Stimulated activated CD8-positive, alpha-beta memory T cell treated with anti-CD3 and anti-CD28 coated beads, Interleukin-15, amount 100 ng/mL, for 1 hour (primary cell): Measurements from ENCODE around the gene PHIP.
"Not testable (repeated sequence)": the region's sequence is repeated elsewhere in the genome, so short reads cannot be mapped to it uniquely, and the experiment has no call there.

Source experiments
- DNase-seq: peaks from one replicate; pipeline ENCODE4 v3.0.0-alpha.2; 2020; ENCODE audit warnings: low read depth

Gene PHIP

GRCh38 chr6:79078075-79078969, at the start of gene PHIP:
Gene PHIP (minus strand): TSS chr6:79078254. CDS start chr6:79078068, 186 bp downstream.
- peak; percentile 75 for DNase-seq

GRCh38 chr6:79127660-79128059, 49.6 kb upstream of the PHIP start:
- no peak for DNase-seq

GRCh38 chr6:79119217-79119616, 41.2 kb upstream of the PHIP start:
- no peak for DNase-seq

- no peak for DNase-seq
Observed at GRCh38 chr6:79117752-79118151, 39.7 kb upstream of the PHIP start.

- DNase-seq = no peak
Observed at GRCh38 chr6:79115553-79116182, 37.6 kb upstream of the PHIP start.

- no peak for DNase-seq
Observed at GRCh38 chr6:79111549-79111948, 33.5 kb upstream of the PHIP start.

GRCh38 chr6:79101164-79101563, 23.1 kb upstream of the PHIP start:
- no peak for DNase-seq

- DNase-seq = no peak
Observed at GRCh38 chr6:79100304-79100703, 22.2 kb upstream of the PHIP start.

- DNase-seq = no peak
Observed at GRCh38 chr6:79094938-79095337, 16.9 kb upstream of the PHIP start.

- not testable (repeated sequence) for DNase-seq
Observed at GRCh38 chr6:79091801-79092200, 13.7 kb upstream of the PHIP start.

GRCh38 chr6:79089552-79090404, 11.7 kb upstream of the PHIP start:
- DNase-seq = no peak

- no peak for DNase-seq
Observed at GRCh38 chr6:79084693-79085092, 6.6 kb upstream of the PHIP start.

GRCh38 chr6:79082304-79082703, 4.2 kb upstream of the PHIP start:
- no peak for DNase-seq

- no peak for DNase-seq
Observed at GRCh38 chr6:79081663-79082062, 3.6 kb upstream of the PHIP start.

- no peak for DNase-seq
Observed at GRCh38 chr6:79079561-79080041, 1.5 kb upstream of the PHIP start.

GRCh38 chr6:79077715-79078074, 359 bp downstream of the PHIP start:
- no peak for DNase-seq

- peak; percentile 68 for DNase-seq
Observed at GRCh38 chr6:79076782-79077641, 1.0 kb downstream of the PHIP start.

- no peak for DNase-seq
Observed at GRCh38 chr6:79076160-79076559, 1.9 kb downstream of the PHIP start.

- DNase-seq = no peak
Observed at GRCh38 chr6:79073888-79074287, 4.2 kb downstream of the PHIP start.

- DNase-seq = no peak
Observed at GRCh38 chr6:79072640-79073181, 5.3 kb downstream of the PHIP start.

- no peak for DNase-seq
Observed at GRCh38 chr6:79071547-79071946, 6.5 kb downstream of the PHIP start.
